Measurements from ENCODE around the gene SCN10A. TPM values are rescaled to one million over a fixed set of nuclear protein-coding genes. Genes with fewer than 3 reads are reported as not detected.

Gene SCN10A
- total RNA-seq, 6 experiments from 2014 or later, result not detected

DNA sequence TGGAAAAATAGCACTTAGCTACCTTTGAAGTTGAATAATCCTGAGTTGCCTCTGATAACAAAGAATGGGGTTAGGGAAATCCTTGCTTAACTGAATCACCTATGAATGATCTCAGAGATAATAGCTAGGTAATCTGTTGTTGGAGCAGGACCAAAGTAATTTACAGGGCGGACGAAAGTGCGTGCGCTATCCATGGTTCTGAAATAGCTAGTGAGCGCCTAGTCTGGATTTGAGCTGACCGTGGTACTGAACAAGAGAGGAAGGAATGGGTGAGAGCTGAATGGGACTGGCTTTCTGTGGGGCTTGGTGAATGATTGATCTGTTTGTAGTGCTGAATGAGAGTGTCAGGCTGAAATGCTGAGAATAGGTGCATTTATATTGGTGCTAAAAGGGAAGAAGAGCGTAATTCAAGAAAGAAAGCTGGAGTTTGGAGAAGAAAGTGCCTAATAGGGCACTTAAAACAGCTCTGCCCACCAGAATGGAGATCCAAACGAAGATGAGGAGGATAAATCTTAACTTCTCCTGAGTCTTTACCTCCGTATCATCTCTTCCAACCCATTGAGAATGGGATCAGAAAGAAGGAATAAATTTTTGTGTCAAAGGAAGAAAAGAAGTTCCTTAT lies 10.1 kb downstream of the SCN10A start:
- H3K36me3 ChIP-seq, result no peaks in the 10 kb centered on the region
- TF ChIP-seq POLR2A (IDR thresholded peaks at IDR 0.05), result no peak
- TF ChIP-seq, protein P1, sequence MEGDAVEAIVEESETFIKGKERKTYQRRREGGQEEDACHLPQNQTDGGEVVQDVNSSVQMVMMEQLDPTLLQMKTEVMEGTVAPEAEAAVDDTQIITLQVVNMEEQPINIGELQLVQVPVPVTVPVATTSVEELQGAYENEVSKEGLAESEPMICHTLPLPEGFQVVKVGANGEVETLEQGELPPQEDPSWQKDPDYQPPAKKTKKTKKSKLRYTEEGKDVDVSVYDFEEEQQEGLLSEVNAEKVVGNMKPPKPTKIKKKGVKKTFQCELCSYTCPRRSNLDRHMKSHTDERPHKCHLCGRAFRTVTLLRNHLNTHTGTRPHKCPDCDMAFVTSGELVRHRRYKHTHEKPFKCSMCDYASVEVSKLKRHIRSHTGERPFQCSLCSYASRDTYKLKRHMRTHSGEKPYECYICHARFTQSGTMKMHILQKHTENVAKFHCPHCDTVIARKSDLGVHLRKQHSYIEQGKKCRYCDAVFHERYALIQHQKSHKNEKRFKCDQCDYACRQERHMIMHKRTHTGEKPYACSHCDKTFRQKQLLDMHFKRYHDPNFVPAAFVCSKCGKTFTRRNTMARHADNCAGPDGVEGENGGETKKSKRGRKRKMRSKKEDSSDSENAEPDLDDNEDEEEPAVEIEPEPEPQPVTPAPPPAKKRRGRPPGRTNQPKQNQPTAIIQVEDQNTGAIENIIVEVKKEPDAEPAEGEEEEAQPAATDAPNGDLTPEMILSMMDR (IDR thresholded peaks at IDR 0.05), result no peak
- no peaks in the 10 kb centered on the region for H3K9me3 ChIP-seq
- H3K27me3 ChIP-seq, result no peaks in the 10 kb centered on the region
- H3K4me3 ChIP-seq, result no peak overlapping the region
- H3K27ac ChIP-seq, result no peak overlapping the region
- peak in 3 of 4 donors; percentile 54 to 73 (median 57) for ATAC-seq
- intact Hi-C loops (cut with DNase I), result no loop called here
- no peaks in the 10 kb centered on the region for H3K4me1 ChIP-seq
- WGBS (ENCODE audit: insufficient coverage, low coverage, low lambda C conversion rate, missing lambda C conversion rate), result 7% methylated on average over 9 of the region's 9 CpGs
- no peak for DNase-seq

DNA sequence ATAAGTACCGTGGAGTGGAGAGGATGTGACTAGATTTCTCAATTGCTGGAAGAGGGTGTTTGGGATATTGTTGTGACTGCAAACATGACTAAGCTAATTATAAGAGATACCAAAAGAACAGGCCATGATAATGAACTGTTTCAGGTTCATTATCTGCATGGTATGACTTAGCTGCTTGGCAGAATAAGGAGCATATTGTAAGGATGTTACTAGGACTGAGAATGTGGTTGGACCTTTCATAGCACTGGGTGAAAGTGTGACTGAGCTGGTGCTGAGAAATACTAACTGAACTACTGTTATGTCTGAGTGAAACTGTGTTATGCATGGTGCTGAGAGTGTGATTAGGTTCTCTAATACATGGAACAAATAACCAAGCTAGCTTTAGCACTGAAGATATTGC lies 11.0 kb downstream of the SCN10A start:
- WGBS (ENCODE audit: insufficient coverage, low coverage, low lambda C conversion rate, missing lambda C conversion rate), result 44% methylated on average over 1 of the region's 1 CpG
- Histone ChIP-seq H3K27me3 (peaks cover 0 to 2% of the 10 kb centered on the region in 2 donors), H3K36me3 (no peaks in the 10 kb centered on the region), H3K4me3 (no peak overlapping the region), H3K4me1 (no peaks in the 10 kb centered on the region), H3K9me3 (no peaks in the 10 kb centered on the region), H3K27ac (no peak overlapping the region)
- ATAC-seq (no peak), DNase-seq (no peak)
- intact Hi-C loops (cut with DNase I), result no loop called here
- TF ChIP-seq POLR2A (IDR thresholded peaks at IDR 0.05), result no peak
- TF ChIP-seq, protein P1 (IDR thresholded peaks at IDR 0.05), result no peak

- WGBS (ENCODE audit: insufficient coverage, low coverage, low lambda C conversion rate, missing lambda C conversion rate), result no CpG with 5 or more reads among the region's 1 CpG
- TF ChIP-seq POLR2A (IDR thresholded peaks at IDR 0.05), result no peak
- TF ChIP-seq, protein P1 (IDR thresholded peaks at IDR 0.05), result no peak
- H3K4me3 ChIP-seq, result no peak overlapping the region
- H3K9me3 ChIP-seq, result no peaks in the 10 kb centered on the region
- DNase-seq, result no peak
- H3K36me3 ChIP-seq, result no peaks in the 10 kb centered on the region
- H3K27ac ChIP-seq, result no peak overlapping the region
- intact Hi-C loops (cut with DNase I), result no loop called here
- H3K4me1 ChIP-seq, result no peaks in the 10 kb centered on the region
- peaks cover 0 to 4% of the 10 kb centered on the region in 2 donors for H3K27me3 ChIP-seq
- no peak for ATAC-seq
Observed at GRCh38 chr3:38800511-38800910, 15.5 kb downstream of the SCN10A start.

DNA sequence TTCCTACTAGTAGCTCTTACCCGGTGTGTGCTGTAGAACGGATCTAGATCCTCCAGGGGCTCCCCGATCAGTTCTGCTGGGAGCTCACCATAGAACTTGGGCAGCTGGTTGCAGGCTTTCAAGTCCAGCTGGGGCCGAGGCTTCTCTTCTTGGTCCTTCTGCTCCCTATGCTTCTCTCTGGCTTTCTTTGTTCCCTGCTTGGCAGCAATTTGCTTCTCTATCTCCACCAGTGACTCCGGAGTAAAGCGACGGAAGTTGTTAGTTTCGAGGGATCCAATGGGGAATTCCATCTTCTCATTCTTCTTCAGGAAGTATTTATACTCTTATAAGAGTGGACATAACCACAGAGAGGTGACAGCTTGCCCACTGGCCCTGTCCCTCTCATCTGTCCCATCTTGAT lies 22.3 kb downstream of the SCN10A start:
- ATAC-seq (no peak), DNase-seq (no peak)
- H3K27me3 ChIP-seq, result no peaks in the 10 kb centered on the region
- no peak for TF ChIP-seq POLR2A (IDR thresholded peaks at IDR 0.05)
- TF ChIP-seq, protein P1 (IDR thresholded peaks at IDR 0.05), result no peak
- H3K4me3 ChIP-seq, result no peak overlapping the region
- no peaks in the 10 kb centered on the region for H3K9me3 ChIP-seq
- no peaks in the 10 kb centered on the region for H3K4me1 ChIP-seq
- WGBS (ENCODE audit: insufficient coverage, low coverage, low lambda C conversion rate, missing lambda C conversion rate), result 70% methylated on average over 6 of the region's 8 CpGs
- intact Hi-C loops (cut with DNase I), result no loop called here
- H3K27ac ChIP-seq, result no peak overlapping the region
- no peaks in the 10 kb centered on the region for H3K36me3 ChIP-seq

Measured in right lobe of liver (tissue), 6 donors.